ENCODE results near the gene ITGB4.

GRCh38 chr17:75777296-75777922 lies 56.1 kb downstream of the ITGB4 start:
- TF ChIP-seq CTCF (IDR thresholded peaks at IDR 0.05) (no peak), EP300 (IDR thresholded peaks at IDR 0.05) (no peak)

Measured in gastroesophageal sphincter (tissue), 3 donors.